GM20000 (cell line): ENCODE results near the gene ECSIT.

ENCODE experiments used
- DNase-seq: peaks from one replicate; pipeline ENCODE4 v3.0.0; 2012; ENCODE audit warnings: low spot score
- CTCF ChIP-seq: IDR thresholded peaks from 2 replicates; pipeline ENCODE4 v1.5.1; 2012; ENCODE audit warnings: mild to moderate bottlenecking, control low read depth; ENCODE audit errors: extremely low read depth, missing control alignments

ECSIT gene

DNA sequence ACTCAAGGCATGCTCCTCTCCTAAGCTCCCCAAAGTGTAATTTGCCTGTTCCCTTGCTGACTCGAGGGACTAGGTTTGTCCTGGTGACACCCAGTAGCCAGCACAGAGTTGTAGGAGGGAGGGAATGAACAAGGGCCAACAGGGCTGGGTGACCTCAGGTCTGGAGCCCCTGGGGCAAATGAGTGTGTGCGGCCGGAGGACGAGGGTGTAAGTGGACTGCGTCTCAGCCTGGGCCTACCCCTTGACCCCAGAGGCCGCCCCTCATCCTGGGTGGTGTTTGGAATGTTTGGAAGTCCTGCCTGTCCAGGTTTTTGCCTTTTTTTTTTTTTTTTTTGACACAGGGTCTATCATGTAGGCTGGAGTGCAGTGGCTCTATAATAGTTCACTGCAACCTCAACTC, 22.0 kb downstream of the ECSIT start:
- DNase-seq: no peak
- TF ChIP-seq CTCF: no peak

GRCh38 chr19:11506101-11506555, 22.8 kb downstream of the ECSIT start:
- no peak for DNase-seq
- no peak for TF ChIP-seq CTCF

- peak; percentile 98 for DNase-seq
- no peak for TF ChIP-seq CTCF
Measured at GRCh38 chr19:11505504-11506100, 23.3 kb downstream of the ECSIT start, which contains the start of gene ZNF653. Gene ZNF653 (minus strand): TSS chr19:11505839. CDS start chr19:11505786, 53 bp downstream.

GRCh38 chr19:11505032-11505503, 23.9 kb downstream of the ECSIT start:
- peak; percentile 99 for DNase-seq

DNA sequence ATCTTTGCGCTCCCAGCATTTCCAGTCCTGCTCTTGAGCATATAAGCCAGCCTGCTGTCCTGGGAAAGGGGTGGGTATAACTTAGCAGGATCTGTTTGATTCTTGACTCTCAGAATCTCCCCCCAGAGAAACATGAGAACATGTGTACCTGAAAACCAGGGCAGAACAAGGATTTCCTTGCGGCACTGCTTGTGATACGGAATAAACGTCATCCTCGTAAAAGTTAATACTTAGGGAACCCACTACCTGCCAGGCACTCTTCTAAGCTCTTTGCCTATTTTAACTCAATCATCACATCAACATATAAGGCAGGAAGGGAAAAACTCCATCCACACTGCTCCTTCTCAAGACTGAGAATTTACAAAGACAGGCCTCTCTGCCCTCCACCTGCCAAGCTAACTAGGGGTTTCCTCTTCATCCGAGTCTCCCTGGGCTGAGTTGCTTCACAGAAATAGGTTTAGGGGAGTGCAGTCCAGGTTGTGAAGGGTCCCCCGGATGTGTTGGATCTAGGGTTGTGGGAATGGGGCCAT, 24.4 kb downstream of the ECSIT start:
- no peak for TF ChIP-seq CTCF
- DNase-seq: no peak

More at GRCh38 chr19:11505032-11505503, 23.9 kb downstream of the ECSIT start:
- TF ChIP-seq CTCF: no peak

DNA sequence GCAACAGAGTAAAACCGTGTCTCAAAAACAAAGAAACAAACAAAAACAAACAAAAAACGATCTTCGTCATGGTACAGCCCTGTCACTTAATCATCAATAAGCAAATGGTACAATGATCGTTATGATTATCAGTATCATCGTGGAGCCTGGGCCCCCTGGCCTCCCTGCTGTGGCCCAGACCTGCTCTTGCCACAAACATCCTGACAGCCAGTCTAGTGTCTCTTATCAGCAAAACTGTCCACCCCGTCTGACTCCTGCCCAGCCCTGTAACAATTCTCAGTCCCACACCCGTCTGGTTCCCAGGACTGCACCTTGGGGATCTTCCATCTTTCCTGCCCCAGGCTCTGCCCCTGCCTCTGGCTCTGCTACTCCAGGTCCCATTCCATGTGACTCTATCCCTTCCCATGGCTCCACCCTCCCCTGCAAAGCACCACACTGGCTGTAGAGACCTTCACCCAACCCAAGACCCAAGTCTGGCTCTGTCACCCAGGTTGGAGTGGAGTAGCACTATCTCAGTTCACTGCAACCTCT, 29.0 kb downstream of the ECSIT start:
- DNase-seq: no peak
- no peak for TF ChIP-seq CTCF

DNA sequence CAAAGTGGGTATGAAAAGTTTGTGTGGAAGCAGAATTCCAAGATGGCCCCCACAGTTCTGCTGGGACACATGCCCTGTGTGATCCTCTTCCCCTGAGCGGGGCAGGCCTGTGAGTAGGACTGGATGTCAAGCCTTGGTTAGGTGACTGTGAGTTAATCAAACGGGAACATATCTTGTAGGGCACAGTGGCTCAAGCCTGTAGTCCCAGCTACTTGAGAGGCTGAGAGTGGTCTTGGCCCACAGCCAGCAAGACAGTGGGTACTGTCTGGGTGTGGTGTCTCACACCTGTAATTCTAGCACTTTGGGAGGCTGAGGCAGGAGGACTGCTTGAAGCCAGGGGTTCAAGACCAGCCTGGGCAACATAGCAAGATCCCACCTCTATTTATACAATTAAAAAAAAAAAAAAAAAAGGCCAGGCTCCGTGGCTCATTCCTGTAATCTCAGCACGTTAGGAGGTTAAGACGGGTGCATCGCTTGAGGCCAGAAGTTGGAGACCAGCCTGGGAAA, 29.7 kb downstream of the ECSIT start:
- no peak for DNase-seq

More for the DNA sequence above, 29.7 kb downstream of the ECSIT start:
- no peak for TF ChIP-seq CTCF
